Loucy (cell line): Measurements from ENCODE around the gene RAB5A.

Experiments
- H2AFZ ChIP-seq: fragments of 200-600 bp; sonication (generic); 2 replicates; pipeline ENCODE4 v1.6.0; 2016; ENCODE audit warnings: antibody characterized with exemption, mild to moderate bottlenecking, low read length, moderate library complexity
- H3F3A ChIP-seq: fragments of 200-600 bp; 2 replicates; pipeline ENCODE4 v1.6.0; 2016; ENCODE audit warnings: antibody characterized with exemption, low read depth, mild to moderate bottlenecking
- H3K27me3 ChIP-seq: fragments of 200-600 bp; sonication (generic); 2 replicates; pipeline ENCODE4 v1.6.1; 2014; ENCODE audit warnings: low read length, mild to moderate bottlenecking; ENCODE audit not compliant: insufficient read depth, poor library complexity, severe bottlenecking
- H3K36me3 ChIP-seq: fragments of 200-600 bp; sonication (generic); 2 replicates; pipeline ENCODE4 v1.6.1; 2016; ENCODE audit warnings: low read length; ENCODE audit not compliant: insufficient read depth
- H3K4me1 ChIP-seq: fragments of 200-600 bp; sonication (generic); 2 replicates; pipeline ENCODE4 v1.5.1; 2014; ENCODE audit warnings: low read length, mild to moderate bottlenecking; ENCODE audit not compliant: insufficient read depth, poor library complexity, severe bottlenecking
- H3K4me2 ChIP-seq: fragments of 200-600 bp; sonication (generic); 2 replicates; pipeline ENCODE4 v1.6.0; 2014; ENCODE audit warnings: antibody characterized with exemption, low read length, low read depth, mild to moderate bottlenecking; ENCODE audit not compliant: poor library complexity, severe bottlenecking
- H3K4me3 ChIP-seq: fragments of 200-600 bp; sonication (generic); 2 replicates; pipeline ENCODE4 v1.5.1; 2014; ENCODE audit warnings: low read length, mild to moderate bottlenecking, mixed read lengths; ENCODE audit not compliant: poor library complexity, severe bottlenecking
- H3K79me2 ChIP-seq: fragments of 200-600 bp; sonication (generic); 2 replicates; pipeline ENCODE4 v1.6.1; 2014; ENCODE audit warnings: low read length; ENCODE audit not compliant: insufficient read depth
- H3K9ac ChIP-seq: fragments of 200-600 bp; sonication (generic); 2 replicates; pipeline ENCODE4 v1.6.0; 2014; ENCODE audit warnings: mild to moderate bottlenecking, low read depth, low read length, moderate library complexity; ENCODE audit not compliant: poor library complexity, severe bottlenecking
- H3K9me2 ChIP-seq: fragments of 200-600 bp; sonication (generic); replicated peaks from 2 replicates; pipeline ENCODE4 v1.6.1; 2016; ENCODE audit warnings: low read depth, low read length, mixed read lengths
- H3K9me3 ChIP-seq: fragments of 200-600 bp; sonication (generic); 2 replicates; pipeline ENCODE4 v1.6.1; 2014; ENCODE audit warnings: mild to moderate bottlenecking, antibody characterized with exemption, low read length, low read depth; ENCODE audit not compliant: insufficient read depth
- H4K20me1 ChIP-seq: fragments of 200-600 bp; sonication (generic); 2 replicates; pipeline ENCODE4 v1.6.0; 2014; ENCODE audit warnings: antibody characterized with exemption, low read length, mild to moderate bottlenecking; ENCODE audit not compliant: insufficient read depth, poor library complexity, severe bottlenecking
- EZH2phosphoT487 ChIP-seq: fragments of 200-600 bp; IDR thresholded peaks from 2 replicates; pipeline ENCODE4 v1.6.1; 2018; ENCODE audit warnings: antibody characterized with exemption, mild to moderate bottlenecking, moderate library complexity, borderline replicate concordance
- TF ChIP-seq, protein P1 (sequence below): fragments of 200-600 bp; sonication (generic); conservative IDR thresholded peaks from 2 replicates; pipeline ENCODE4 v1.5.1; 2014; ENCODE audit warnings: mild to moderate bottlenecking, antibody characterized with exemption, low read length

Gene RAB5A

DNA sequence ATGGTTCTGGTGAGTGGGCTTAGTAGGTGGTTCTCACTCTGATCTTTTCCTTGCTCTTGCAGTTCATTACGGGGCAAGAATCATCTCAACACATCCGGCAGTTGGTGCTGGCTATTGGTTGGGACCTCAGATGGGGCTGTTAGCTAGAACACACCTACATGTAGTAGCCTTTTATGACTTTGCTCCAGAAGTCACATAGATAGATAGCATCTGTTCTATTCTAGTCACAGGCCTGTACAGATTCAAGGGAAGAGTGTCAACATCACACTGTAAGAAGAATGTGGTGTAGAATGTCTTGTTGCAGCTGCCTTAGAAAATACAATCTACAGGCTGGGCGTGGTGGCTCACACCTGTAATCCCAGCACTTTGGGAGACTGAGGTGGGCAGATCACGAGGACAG is 15.1 kb downstream of the RAB5A start:
- Histone ChIP-seq H3K9me3 (no peaks in the 10 kb centered on the region), H3K4me2 (no peak overlapping the region), H3F3A (no peaks in the 10 kb centered on the region), H3K27me3 (no peaks in the 10 kb centered on the region), H3K79me2 (peaks cover 98% of the 10 kb centered on the region), H3K36me3 (peaks cover 14% of the 10 kb centered on the region; the same call in 1 of the 2 replicates), H3K4me3 (no peak overlapping the region), H3K4me1 (peaks cover 7% of the 10 kb centered on the region), H4K20me1 (peaks cover 52% of the 10 kb centered on the region), H3K9me2 (no peaks in the 10 kb centered on the region), H2AFZ (no peak overlapping the region), H3K9ac (no peak overlapping the region)
- no peak for TF ChIP-seq EZH2phosphoT487
- TF ChIP-seq, protein P1, sequence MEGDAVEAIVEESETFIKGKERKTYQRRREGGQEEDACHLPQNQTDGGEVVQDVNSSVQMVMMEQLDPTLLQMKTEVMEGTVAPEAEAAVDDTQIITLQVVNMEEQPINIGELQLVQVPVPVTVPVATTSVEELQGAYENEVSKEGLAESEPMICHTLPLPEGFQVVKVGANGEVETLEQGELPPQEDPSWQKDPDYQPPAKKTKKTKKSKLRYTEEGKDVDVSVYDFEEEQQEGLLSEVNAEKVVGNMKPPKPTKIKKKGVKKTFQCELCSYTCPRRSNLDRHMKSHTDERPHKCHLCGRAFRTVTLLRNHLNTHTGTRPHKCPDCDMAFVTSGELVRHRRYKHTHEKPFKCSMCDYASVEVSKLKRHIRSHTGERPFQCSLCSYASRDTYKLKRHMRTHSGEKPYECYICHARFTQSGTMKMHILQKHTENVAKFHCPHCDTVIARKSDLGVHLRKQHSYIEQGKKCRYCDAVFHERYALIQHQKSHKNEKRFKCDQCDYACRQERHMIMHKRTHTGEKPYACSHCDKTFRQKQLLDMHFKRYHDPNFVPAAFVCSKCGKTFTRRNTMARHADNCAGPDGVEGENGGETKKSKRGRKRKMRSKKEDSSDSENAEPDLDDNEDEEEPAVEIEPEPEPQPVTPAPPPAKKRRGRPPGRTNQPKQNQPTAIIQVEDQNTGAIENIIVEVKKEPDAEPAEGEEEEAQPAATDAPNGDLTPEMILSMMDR = no peak

DNA sequence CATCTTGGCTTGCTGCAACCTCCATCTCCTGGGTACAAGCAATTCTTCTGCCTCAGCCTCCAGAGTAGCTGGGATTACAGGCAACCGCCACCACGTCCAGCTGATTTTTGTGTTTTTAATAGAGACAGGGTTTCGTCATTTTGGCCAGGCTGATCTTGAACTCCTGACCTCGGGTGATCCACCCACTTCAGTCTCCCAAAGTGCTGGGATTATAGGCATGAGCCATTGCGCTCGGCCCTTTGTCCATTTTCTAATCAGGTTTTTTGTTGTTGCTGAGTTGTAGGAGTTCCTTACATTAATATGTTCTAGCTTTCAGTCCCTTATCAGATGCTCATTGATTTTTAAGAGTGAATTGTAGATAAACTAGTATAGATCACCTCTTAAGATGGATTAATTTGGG is 20.3 kb downstream of the RAB5A start:
- Histone ChIP-seq H3K36me3 (peaks cover 10% of the 10 kb centered on the region; the same call in 1 of the 2 replicates), H3K9me3 (no peaks in the 10 kb centered on the region), H3F3A (peaks cover 4% of the 10 kb centered on the region; the same call in 1 of the 2 replicates), H4K20me1 (peaks cover 72% of the 10 kb centered on the region), H3K9ac (no peak overlapping the region), H3K79me2 (peaks cover 98% of the 10 kb centered on the region), H2AFZ (no peak overlapping the region), H3K9me2 (no peaks in the 10 kb centered on the region), H3K4me1 (peaks cover 10% of the 10 kb centered on the region), H3K4me3 (no peak overlapping the region), H3K4me2 (peak overlapping the region; percentile 25), H3K27me3 (no peaks in the 10 kb centered on the region)
- TF ChIP-seq, protein P1 = no peak
- TF ChIP-seq EZH2phosphoT487 = no peak

DNA sequence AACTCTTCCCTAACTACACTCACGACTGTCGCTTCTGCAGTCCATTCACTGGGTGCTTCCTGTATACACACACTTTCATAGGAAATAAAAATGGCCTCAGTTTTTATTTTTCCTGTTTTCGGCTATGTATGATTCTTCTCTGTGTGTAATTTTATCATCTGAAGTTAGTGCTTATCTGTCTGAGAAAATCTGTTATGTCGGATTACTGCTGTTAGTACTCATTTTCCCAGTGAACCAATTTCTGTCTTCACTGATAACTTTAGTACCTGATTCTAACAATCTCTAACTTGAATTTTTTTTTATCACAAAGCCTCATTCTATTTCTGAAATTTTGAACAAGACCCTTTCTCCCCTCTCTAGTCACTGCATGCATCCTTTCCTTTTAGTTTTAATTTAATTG is 20.9 kb downstream of the RAB5A start:
- H3K4me2 ChIP-seq = peak overlapping the region; percentile 25
- H3K4me3 ChIP-seq = no peak overlapping the region
- no peak overlapping the region for H2AFZ ChIP-seq
- TF ChIP-seq, protein P1 = no peak
- TF ChIP-seq EZH2phosphoT487 = no peak
- no peak overlapping the region for H3K9ac ChIP-seq
- peaks cover 4% of the 10 kb centered on the region; the same call in 1 of the 2 replicates for H3F3A ChIP-seq
- H4K20me1 ChIP-seq = peaks cover 73% of the 10 kb centered on the region
- H3K27me3 ChIP-seq = no peaks in the 10 kb centered on the region
- no peaks in the 10 kb centered on the region for H3K9me3 ChIP-seq
- peaks cover 10% of the 10 kb centered on the region for H3K4me1 ChIP-seq
- H3K9me2 ChIP-seq = no peaks in the 10 kb centered on the region
- peaks cover 10% of the 10 kb centered on the region; the same call in 1 of the 2 replicates for H3K36me3 ChIP-seq
- H3K79me2 ChIP-seq = peaks cover 98% of the 10 kb centered on the region
